Nephron (organoid): ENCODE data around the gene MAP3K5.
"Not testable (repeated sequence)": the region's sequence is repeated elsewhere in the genome, so short reads cannot be mapped to it uniquely, and the experiment has no call there.

Experiments
- H3K27ac Mint-ChIP-seq, 3 experiments: 2 replicates each; pipeline ENCODE4 v1.8.0; 2020; ENCODE audit warnings: mixed read lengths in 3 of 3, mild to moderate bottlenecking in 2 of 3, moderate library complexity in 1 of 3
- H3K27me3 Mint-ChIP-seq: 2 replicates; pipeline ENCODE4 v1.8.0; 2021; ENCODE audit warnings: low read depth, mild to moderate bottlenecking, moderate library complexity, mixed read lengths
- H3K36me3 Mint-ChIP-seq: 2 replicates; pipeline ENCODE4 v1.8.0; 2020; ENCODE audit warnings: low read depth, mixed read lengths
- H3K4me1 Mint-ChIP-seq: 2 replicates; pipeline ENCODE4 v1.8.0; 2020; ENCODE audit warnings: mixed read lengths
- H3K4me3 Mint-ChIP-seq, 3 experiments: 2 replicates each; pipeline ENCODE4 v1.8.0; 2020; ENCODE audit warnings: mild to moderate bottlenecking in 3 of 3, mixed read lengths in 3 of 3, moderate library complexity in 2 of 3
- H3K9me3 Mint-ChIP-seq: 2 replicates; pipeline ENCODE4 v1.8.0; 2020; ENCODE audit warnings: mixed read lengths
- CTCF ChIP-seq, 3 experiments: fragments of 200-600 bp; sonication (generic); IDR thresholded peaks; one replicate each; pipeline ENCODE4 v1.5.0; 2021; ENCODE audit warnings: antibody characterized with exemption in 3 of 3; ENCODE audit not compliant: unreplicated experiment in 3 of 3

MAP3K5 gene

DNA sequence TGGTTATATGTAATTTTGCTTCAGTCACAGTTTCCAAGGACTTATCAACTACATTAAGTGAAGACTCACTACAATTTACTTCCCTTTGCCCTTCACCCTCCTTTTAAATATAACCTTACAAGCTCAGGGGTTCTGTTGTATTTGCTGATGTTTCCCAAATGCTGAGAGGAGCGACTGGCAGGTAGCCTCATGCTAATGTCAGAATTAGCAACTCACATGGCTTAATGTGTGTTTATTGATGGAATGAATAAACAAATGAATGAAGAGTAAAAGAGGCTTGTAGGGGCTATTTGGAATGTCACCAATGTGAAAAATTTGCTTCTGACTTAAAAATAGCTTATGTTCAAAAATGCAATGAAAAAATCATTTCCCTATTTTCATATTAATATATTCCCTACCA is 200.7 kb downstream of the MAP3K5 start:
- H3K27me3 Mint-ChIP-seq = no peaks in the 10 kb centered on the region
- H3K4me3 Mint-ChIP-seq = no peak overlapping the region
- H3K36me3 Mint-ChIP-seq = peaks cover 21% of the 10 kb centered on the region
- no peaks in the 10 kb centered on the region for H3K4me1 Mint-ChIP-seq
- no peak for TF ChIP-seq CTCF (IDR thresholded peaks at IDR 0.05; ENCODE audit: unreplicated experiment in 3 of 3)
- no peak overlapping the region for H3K27ac Mint-ChIP-seq
- no peaks in the 10 kb centered on the region for H3K9me3 Mint-ChIP-seq

- not testable (repeated sequence) for H3K27me3 Mint-ChIP-seq, H3K4me1 Mint-ChIP-seq, H3K4me3 Mint-ChIP-seq, H3K27ac Mint-ChIP-seq, H3K9me3 Mint-ChIP-seq
- peaks cover 21% of the 10 kb centered on the region for H3K36me3 Mint-ChIP-seq
Measured at GRCh38 chr6:136590846-136591245, 201.4 kb downstream of the MAP3K5 start.

GRCh38 chr6:136587527-136587926 is 204.8 kb downstream of the MAP3K5 start:
- Mint-ChIP-seq H3K27me3 (no peaks in the 10 kb centered on the region), H3K36me3 (peaks cover 32% of the 10 kb centered on the region), H3K27ac (no peak overlapping the region), H3K9me3 (no peaks in the 10 kb centered on the region), H3K4me3 (no peak overlapping the region), H3K4me1 (no peaks in the 10 kb centered on the region)
- TF ChIP-seq CTCF (IDR thresholded peaks at IDR 0.05; ENCODE audit: unreplicated experiment in 3 of 3) = no peak

DNA sequence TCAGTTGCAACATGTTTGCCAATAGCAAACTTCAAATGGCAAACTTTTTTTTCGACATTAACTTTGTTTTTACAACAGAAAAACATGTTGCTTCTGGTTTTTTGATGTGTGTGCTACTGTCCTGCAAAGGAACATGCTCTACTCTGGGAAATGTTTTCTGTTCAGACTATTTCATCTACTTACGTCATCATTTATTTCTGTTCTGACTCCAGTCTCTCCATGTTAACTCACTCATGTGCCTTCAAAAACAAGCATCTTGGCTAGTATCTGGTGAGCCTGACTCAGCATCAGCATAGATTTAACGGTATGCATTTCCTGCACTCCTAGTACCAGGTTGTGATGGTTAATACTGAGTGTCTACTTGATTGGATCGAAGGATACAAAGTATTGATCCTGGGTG is 206.0 kb downstream of the MAP3K5 start:
- Mint-ChIP-seq H3K9me3 (no peaks in the 10 kb centered on the region), H3K4me3 (no peak overlapping the region), H3K27me3 (no peaks in the 10 kb centered on the region), H3K36me3 (peaks cover 32% of the 10 kb centered on the region), H3K4me1 (no peaks in the 10 kb centered on the region), H3K27ac (no peak overlapping the region)
- TF ChIP-seq CTCF (IDR thresholded peaks at IDR 0.05; ENCODE audit: unreplicated experiment in 3 of 3) = no peak

GRCh38 chr6:136585523-136585922 is 206.8 kb downstream of the MAP3K5 start:
- H3K9me3 Mint-ChIP-seq, H3K27ac Mint-ChIP-seq, H3K4me1 Mint-ChIP-seq, H3K27me3 Mint-ChIP-seq, H3K4me3 Mint-ChIP-seq: not testable (repeated sequence)
- peaks cover 25% of the 10 kb centered on the region for H3K36me3 Mint-ChIP-seq

DNA sequence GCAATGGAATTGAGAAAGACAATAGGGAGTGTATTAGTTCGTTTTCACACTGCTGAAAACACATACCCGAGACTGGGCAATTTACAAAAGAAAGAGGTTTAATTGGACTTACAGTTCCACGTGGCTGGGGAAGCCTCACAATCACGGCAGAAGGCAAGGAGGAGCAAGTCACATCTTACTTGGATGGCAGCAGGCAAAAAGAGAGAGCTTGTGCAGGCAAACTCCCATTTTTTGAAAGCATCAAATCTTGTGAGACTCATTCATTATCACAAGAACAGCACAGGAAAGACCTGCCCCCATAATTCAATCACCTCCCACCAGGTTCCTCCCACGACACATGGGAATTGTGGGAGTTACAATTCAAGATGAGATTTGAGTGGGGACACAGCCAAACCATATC is 208.0 kb downstream of the MAP3K5 start:
- peaks cover 22% of the 10 kb centered on the region for H3K36me3 Mint-ChIP-seq
- not testable (repeated sequence) for H3K9me3 Mint-ChIP-seq, H3K4me3 Mint-ChIP-seq, H3K27me3 Mint-ChIP-seq, H3K4me1 Mint-ChIP-seq, H3K27ac Mint-ChIP-seq

DNA sequence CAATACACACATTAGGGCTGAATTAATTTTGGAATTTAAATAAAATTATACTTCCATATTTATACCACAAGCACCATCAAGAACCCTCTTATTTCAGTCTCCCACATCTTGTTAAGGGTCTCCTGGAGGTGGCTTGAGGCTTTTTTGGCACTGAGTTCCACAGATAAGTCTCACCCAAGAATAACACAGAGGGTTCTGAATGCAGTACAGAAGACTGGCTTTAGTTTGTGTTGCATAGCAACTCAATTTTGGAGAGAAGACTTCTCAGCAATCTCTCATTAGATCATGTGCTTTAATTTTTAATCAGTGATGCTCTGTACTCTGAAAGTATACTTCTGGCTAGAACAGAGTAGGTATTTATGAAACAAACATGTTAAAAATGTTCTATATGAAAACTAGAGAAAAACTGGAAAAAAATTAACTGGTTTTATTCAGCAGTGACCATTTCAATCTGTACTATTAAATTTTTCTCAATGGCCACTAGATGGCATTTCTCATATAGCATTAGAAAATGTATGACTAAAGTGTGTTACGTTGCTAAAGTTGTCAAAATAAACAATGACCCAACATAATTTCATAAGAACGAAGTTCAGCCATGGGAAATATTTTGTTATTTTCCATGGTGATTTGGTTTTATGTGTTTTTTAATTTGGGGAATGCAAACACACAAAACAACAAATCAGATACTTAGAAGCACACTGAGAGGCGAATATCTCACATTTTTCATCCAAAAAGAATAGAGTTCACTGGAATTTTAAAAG is 209.4 kb downstream of the MAP3K5 start:
- Mint-ChIP-seq H3K4me1 (no peaks in the 10 kb centered on the region), H3K36me3 (peaks cover 15% of the 10 kb centered on the region)
- TF ChIP-seq CTCF (IDR thresholded peaks at IDR 0.05; ENCODE audit: unreplicated experiment in 3 of 3) = peak; percentile 54 to 62 (median 55)

More for the DNA sequence above, 209.4 kb downstream of the MAP3K5 start:
- no peak overlapping the region for H3K27ac Mint-ChIP-seq
- H3K9me3 Mint-ChIP-seq = no peaks in the 10 kb centered on the region
- H3K4me3 Mint-ChIP-seq = no peak overlapping the region
- H3K27me3 Mint-ChIP-seq = no peaks in the 10 kb centered on the region
